Esophagus muscularis mucosa (tissue), 4 donors: ENCODE results near the gene GRIN2D. TPM values are rescaled to one million over a fixed set of nuclear protein-coding genes. Genes with fewer than 3 reads are reported as not detected.
A peak's percentile ranks its signal among the peaks of the same experiment; 100 is the strongest.

Experiments used
- DNase-seq: peaks from one replicate; pipeline ENCODE4 v3.0.0-alpha.2; 2017; ENCODE audit errors: extremely low spot score
- H3K27ac ChIP-seq, 4 donors: fragments of 200-600 bp; sonication (generic); replicated peaks in 1 of 4; 1 replicate in 3 of 4; 2 replicates in 1 of 4; pipeline ENCODE4 v1.5.1; 2016 to 2019; ENCODE audit warnings: mild to moderate bottlenecking in 1 of 4
- H3K27me3 ChIP-seq, 4 donors: fragments of 200-600 bp; sonication (generic); one replicate each; pipeline versions ENCODE4 v1.5.1 to v1.6.0; 2016 to 2019
- H3K36me3 ChIP-seq, 4 donors: fragments of 200-600 bp; sonication (generic); one replicate each; pipeline ENCODE4 v1.5.1; 2016 to 2019
- H3K4me1 ChIP-seq, 4 donors: fragments of 200-600 bp; sonication (generic); one replicate each; pipeline ENCODE4 v1.5.1; 2016 to 2019
- H3K4me3 ChIP-seq, 4 donors: fragments of 200-600 bp; sonication (generic); 1 replicate in 2 of 4; 2 replicates in 2 of 4; pipeline ENCODE4 v1.5.1; 2016 to 2019; ENCODE audit warnings: mild to moderate bottlenecking in 4 of 4, moderate library complexity in 1 of 4
- H3K9me3 ChIP-seq, 4 donors: fragments of 200-600 bp; sonication (generic); 1 replicate in 3 of 4; 2 replicates in 1 of 4; pipeline ENCODE4 v1.5.1; 2016 to 2019
- EP300 ChIP-seq: sonication (generic); formaldehyde crosslinking; IDR thresholded peaks from one replicate; pipeline ENCODE4 v1.6.1; 2017; ENCODE audit warnings: antibody characterized with exemption
- POLR2A ChIP-seq: fragments of 450-650 bp; IDR thresholded peaks from one replicate; pipeline ENCODE4 v1.6.1; 2017; ENCODE audit warnings: antibody characterized with exemption, moderate library complexity, mild to moderate bottlenecking, low read depth
- POLR2AphosphoS5 ChIP-seq, 2 donors: sonication (generic); formaldehyde crosslinking; IDR thresholded peaks; one replicate each; pipeline ENCODE4 v1.6.1; 2017; ENCODE audit warnings: antibody characterized with exemption in 2 of 2
- WGBS: methylation state at CpG from one replicate; pipeline ENCODE4 v1.1.5; 2018; 5-methylcytosine and 5-hydroxymethylcytosine counted together
- intact Hi-C: fragments of 100-400 bp; cut with DNase I; formaldehyde crosslinking; loops from one replicate; pipeline ENCODE4 v1.15.1; 2023
- total RNA-seq, 4 donors: library from RNA; depleted of rRNA; stranded (reverse); fragments of >200 nt; gene quantifications; one replicate each; pipeline versions ENCODE4 v1.1.0 to v1.2.1, GENCODE V29; 2016
- TF ChIP-seq, protein P1 (sequence below), 3 experiments: fragments of 200-600 bp in 2 of 3; fragments of 450-650 bp in 1 of 3; sonication (generic) in 2 of 3; IDR thresholded peaks; one replicate each; pipeline ENCODE4 v1.5.1; 2017 to 2019; ENCODE audit warnings: antibody characterized with exemption in 3 of 3, mild to moderate bottlenecking in 2 of 3, moderate library complexity in 1 of 3

The GRIN2D gene
- total RNA-seq, 4 donors from 2014 or later, result 0.19 to 0.42 (median 0.37) TPM

- Histone ChIP-seq H3K9me3 (no peaks in the 10 kb centered on the region), H3K27ac (no peak overlapping the region), H3K27me3 (no peaks in the 10 kb centered on the region), H3K36me3 (peaks cover 36 to 75% (median 64%) of the 10 kb centered on the region in 4 donors), H3K4me3 (no peak overlapping the region), H3K4me1 (no peaks in the 10 kb centered on the region)
- WGBS, result 90% methylated on average over 8 of the region's 8 CpGs
- no peak for TF ChIP-seq EP300
- no peak for DNase-seq
- intact Hi-C loops, result no loop called here
Measured at GRCh38 chr19:48382286-48382685, 11.2 kb upstream of the GRIN2D start.

DNA sequence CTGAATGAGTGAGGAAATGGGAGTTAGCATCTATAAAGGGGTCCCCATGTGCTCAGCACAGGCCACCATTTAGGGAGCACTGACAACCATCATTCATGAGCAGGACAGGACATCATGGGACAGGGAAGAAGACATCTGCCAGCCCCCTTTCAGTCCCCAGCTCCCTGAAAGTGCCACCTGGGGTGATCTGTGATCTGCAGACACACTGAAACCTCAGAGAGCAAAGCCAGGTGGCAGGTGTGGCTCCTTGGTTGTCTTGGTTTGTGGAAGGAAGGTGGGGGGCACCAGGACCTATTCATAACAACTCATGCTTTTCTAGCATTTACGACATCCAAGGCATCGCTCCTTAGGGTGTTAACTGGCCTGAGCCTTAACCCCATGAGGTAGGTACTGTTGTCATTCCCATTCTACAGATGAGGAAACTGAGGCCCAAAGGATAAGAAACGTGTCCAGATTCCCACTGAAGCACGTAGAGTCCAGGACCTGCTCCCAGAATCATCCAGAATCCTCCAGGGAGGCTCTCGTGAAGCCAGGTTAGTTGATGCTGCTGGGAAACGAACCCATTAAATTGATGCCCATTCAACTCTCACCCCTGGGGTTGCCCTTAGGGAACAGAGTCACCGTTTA, 7.9 kb upstream of the GRIN2D start:
- Histone ChIP-seq H3K36me3 (peaks cover 54 to 91% (median 85%) of the 10 kb centered on the region in 4 donors), H3K4me1 (peaks cover 6 to 26% (median 16%) of the 10 kb centered on the region in 4 donors), H3K9me3 (no peaks in the 10 kb centered on the region), H3K27ac (no peak overlapping the region), H3K4me3 (no peak overlapping the region), H3K27me3 (no peaks in the 10 kb centered on the region)
- TF ChIP-seq, protein P1, sequence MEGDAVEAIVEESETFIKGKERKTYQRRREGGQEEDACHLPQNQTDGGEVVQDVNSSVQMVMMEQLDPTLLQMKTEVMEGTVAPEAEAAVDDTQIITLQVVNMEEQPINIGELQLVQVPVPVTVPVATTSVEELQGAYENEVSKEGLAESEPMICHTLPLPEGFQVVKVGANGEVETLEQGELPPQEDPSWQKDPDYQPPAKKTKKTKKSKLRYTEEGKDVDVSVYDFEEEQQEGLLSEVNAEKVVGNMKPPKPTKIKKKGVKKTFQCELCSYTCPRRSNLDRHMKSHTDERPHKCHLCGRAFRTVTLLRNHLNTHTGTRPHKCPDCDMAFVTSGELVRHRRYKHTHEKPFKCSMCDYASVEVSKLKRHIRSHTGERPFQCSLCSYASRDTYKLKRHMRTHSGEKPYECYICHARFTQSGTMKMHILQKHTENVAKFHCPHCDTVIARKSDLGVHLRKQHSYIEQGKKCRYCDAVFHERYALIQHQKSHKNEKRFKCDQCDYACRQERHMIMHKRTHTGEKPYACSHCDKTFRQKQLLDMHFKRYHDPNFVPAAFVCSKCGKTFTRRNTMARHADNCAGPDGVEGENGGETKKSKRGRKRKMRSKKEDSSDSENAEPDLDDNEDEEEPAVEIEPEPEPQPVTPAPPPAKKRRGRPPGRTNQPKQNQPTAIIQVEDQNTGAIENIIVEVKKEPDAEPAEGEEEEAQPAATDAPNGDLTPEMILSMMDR (IDR thresholded peaks at IDR 0.05), result no peak
- TF ChIP-seq EP300 (no peak), POLR2A (no peak), POLR2AphosphoS5 (IDR thresholded peaks at IDR 0.05) (no peak)
- 93% methylated on average over 7 of the region's 7 CpGs for WGBS
- intact Hi-C loops, result no loop called here
- DNase-seq, result no peak

DNA sequence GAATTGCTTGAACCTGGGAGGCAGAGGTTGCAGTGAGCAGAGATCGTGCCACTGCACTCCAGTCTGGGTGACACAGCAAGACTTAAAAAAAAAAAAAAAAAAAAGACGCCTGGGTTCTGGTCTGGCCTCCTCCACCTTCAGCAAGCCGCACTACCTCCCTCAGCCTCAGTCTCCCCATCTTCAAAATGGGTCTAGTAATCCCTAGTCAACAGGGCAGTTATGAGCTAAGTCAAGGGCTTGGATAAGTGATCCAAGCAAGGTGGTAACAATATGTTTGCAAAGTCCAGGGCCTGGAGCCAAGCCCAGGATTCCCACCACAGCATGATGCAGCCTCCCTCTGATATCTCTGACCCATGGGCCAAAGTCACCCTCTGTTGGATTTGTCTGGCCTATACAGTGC, 6.5 kb upstream of the GRIN2D start:
- Histone ChIP-seq H3K27me3 (peaks cover 0 to 2% (median 0%) of the 10 kb centered on the region in 4 donors), H3K9me3 (no peaks in the 10 kb centered on the region), H3K27ac (no peak overlapping the region), H3K4me1 (peaks cover 6 to 31% (median 19%) of the 10 kb centered on the region in 4 donors), H3K36me3 (peaks cover 54 to 77% (median 75%) of the 10 kb centered on the region in 4 donors), H3K4me3 (no peak overlapping the region)
- WGBS, result 90% methylated on average over 3 of the region's 3 CpGs
- intact Hi-C loops, result no loop called here
- no peak for DNase-seq
- TF ChIP-seq, protein P1 (IDR thresholded peaks at IDR 0.05), result no peak
- no peak for TF ChIP-seq EP300

DNA sequence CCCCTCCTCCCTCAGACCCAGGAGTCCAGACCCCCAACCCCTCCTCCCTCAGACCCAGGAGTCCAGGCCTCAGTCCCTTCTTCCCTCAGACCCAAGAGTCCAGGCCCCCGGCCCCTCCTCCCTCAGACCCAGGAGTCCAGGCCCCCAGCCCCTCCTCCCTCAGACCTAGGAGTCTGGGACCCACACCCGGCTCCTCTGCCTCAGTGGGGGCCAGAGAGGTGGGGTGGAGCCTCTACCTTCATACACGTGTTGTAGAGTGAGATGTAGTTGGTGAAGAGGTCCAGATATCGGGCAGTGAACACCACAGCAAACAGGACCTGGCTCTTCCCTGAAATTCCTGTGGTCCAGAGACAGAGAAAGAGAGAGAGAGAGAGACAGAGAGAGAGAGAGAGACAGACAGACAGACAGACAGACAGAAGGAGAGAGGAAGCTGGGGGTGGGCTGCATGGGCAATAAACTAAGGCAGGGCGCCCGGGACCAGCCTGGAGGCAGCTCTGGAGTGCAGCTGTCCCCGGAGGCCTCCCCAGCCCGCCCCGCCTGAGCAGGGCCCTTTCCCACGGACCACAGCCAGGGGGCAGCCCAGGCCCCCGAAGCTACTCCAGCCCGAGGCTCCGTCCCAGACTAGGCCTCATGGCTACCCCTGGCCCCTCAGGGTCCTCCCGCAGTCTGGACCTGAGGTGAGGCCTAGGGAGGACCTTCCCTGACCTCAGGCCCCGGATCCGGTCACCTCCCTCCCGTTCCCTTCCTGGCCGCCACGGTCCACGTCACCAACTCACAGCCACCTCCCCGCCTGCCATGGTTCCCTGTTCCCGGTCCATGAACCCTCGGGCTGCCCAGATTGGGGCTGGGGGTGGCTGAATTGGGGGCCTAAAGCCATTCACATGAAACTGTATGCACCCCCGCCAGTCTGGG, 3.0 kb upstream of the GRIN2D start:
- intact Hi-C loops, result loop anchor here (2.0 kb wide), 1 partner anchor 72 kb away; no protein-coding TSS in a partner anchor
- no peak for DNase-seq
- H3K9me3 ChIP-seq, result no peaks in the 10 kb centered on the region
- TF ChIP-seq, protein P1 (IDR thresholded peaks at IDR 0.05), result peak; percentile 69 to 84 (median 82)
- TF ChIP-seq POLR2AphosphoS5 (IDR thresholded peaks at IDR 0.05) (peak in 1 of 2 donors; percentile 31), EP300 (no peak), POLR2A (no peak)
- peaks cover 20 to 49% (median 38%) of the 10 kb centered on the region in 4 donors for H3K4me1 ChIP-seq
- peaks cover 33 to 42% (median 40%) of the 10 kb centered on the region in 4 donors for H3K36me3 ChIP-seq
- H3K27ac ChIP-seq, result peak overlapping the region; percentile 90 to 93 (median 92)
- H3K27me3 ChIP-seq, result peaks cover 4 to 37% (median 28%) of the 10 kb centered on the region in 4 donors
- WGBS, result 2% methylated on average over 12 of the region's 24 CpGs
- H3K4me3 ChIP-seq, result peak overlapping the region; percentile 70 to 99 (median 90)
